HG03439 (cell line): ENCODE measurements around the gene ABHD6.

ENCODE experiments used
- ATAC-seq: cut with Tn5 transposase; IDR thresholded peaks from one replicate; pipeline ENCODE4 v1.9.1; 2021; ENCODE audit warnings: mild to moderate bottlenecking, moderate library complexity; ENCODE audit not compliant: unreplicated experiment

The ABHD6 gene

GRCh38 chr3:58307639-58308215 is 70.1 kb downstream of the ABHD6 start:
- ATAC-seq: no peak

DNA sequence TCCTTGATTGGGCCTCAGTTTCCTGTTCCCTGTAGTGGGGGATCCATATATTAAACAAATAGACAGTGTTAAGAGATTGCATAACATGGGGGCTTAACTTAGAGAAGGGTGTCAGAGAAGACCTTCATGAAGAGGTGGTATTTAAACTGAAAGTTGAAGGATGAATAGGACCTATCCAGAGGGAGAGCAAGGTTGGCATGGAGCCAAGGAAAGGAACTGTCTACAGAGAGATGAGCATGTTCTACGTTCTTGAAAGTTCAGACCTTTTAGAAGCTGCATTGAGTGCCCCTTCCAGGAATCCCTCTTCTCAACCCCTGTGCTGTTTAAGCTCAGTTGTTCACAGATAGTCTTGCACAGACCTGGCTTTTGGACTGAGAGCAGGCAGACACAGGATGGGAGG is 71.1 kb downstream of the ABHD6 start:
- no peak for ATAC-seq

DNA sequence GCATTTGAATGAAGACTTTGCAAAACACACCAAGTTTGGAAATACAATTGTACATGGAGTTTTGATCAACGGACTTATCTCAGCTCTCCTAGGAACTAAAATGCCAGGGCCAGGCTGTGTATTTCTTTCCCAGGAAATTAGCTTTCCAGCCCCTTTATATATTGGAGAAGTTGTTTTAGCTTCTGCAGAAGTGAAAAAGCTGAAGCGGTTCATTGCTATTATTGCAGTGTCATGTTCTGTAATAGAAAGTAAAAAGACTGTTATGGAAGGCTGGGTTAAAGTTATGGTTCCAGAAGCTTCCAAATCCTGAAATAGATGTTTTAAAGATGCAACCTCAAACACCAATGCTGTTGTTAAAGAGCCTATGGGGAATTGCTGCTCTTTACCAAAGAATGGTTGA is 80.2 kb downstream of the ABHD6 start:
- ATAC-seq: no peak

GRCh38 chr3:58321791-58322190 is 84.2 kb downstream of the ABHD6 start:
- ATAC-seq: no peak

DNA sequence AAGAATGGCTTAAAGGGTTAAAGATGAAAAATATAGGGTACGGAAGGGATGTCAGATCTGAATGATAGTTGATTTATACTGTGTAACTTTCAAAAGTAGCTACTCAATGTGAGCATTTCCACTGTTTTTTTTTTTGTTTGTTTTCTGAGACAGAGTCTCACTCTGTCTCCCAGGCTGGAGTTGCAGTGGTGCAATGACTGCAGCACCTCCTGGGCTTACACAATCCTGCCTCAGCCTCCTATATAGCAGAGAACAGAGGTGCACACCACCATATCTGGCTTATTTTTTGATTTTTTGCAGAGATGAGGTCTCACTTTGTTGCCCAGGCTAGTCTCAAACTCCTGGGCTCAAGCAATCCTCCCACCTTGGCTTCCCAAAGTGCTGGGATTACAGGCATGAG is 85.2 kb downstream of the ABHD6 start:
- no peak for ATAC-seq

DNA sequence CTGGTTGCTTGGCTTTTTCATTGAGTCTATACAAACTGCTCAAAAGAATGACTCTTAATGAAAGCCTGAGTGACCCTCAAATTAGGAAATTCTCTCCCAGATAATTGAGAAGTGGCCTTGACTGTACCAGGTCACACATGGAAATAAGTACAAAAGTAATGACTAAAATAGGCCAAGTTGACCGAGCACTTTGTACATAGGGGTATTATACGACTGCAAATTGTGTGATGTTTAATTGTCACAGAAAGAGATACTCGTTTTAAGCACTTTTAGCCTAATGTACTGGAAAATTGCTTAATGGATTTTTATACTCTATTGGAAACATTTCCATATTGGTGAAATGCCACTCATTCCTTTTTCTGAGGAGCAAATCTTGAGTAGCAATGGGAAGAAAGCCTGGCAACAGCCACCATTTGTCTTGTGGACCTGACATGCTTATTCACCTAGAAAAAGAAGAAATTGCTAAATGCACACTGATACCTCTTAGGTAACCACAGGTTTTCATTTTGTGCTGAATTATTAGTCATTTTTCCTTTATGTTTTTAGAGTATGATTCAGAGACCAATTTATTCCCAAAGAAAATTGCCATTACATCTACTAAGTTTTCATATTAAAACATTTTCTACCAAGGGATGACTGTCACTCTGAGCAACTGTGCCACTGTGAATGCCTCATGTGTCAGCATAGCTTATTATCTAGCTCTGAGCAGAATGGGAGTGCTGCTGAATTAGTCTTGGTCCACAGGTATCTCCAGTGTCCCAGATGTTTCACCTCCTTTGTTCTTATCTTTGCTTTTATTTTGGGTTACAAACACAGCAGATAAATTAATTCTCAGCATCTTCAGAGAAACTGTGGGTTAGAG is 86.2 kb downstream of the ABHD6 start:
- ATAC-seq: no peak

DNA sequence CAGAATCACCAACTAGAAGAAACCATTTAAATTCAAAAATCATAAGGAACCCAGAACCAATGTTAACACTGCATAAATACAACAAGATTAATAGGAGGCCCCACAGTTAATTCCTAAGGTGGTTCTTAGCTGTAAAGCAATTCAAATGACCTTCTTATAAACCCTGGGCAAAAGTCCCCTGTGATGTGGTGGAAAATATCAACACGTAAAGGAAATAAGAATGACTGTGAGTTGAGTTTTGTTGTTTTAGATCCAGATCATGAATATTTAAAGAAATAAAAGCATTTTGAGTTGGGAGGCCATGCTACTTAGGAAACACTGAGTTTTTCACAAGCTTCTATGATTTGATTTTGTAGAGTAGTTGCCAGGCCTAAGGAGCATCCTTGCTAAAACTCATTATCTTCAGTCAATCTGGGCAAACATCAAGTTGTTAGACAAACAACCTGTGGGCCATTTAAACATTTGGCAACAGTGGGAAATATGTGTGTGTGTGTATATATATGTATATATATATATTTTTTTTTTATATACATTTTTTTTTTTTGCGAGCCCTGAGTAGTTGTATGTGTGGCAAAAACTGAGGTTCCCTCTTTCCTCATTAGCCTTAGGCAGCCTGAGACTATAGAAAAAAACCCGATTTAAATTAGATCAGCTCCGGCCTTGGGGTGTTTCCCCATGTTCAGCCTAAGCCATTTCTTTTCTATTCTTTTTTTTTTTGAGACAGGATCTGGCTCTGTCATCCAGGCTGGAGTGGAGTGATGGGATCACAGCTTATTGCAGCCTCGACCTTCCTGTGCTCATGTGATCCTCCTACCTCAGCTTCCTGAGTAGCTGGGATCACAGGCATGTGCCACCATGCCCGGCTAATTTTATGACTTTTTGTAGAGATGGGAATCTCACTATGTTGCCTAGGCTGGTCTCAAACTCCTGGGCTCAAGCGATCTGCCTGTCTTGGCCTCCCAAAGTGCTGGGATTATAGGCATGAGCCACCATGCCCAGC is 87.1 kb downstream of the ABHD6 start:
- ATAC-seq: no peak

GRCh38 chr3:58325525-58325992 is 88.0 kb downstream of the ABHD6 start:
- no peak for ATAC-seq

- no peak for ATAC-seq
Observed at GRCh38 chr3:58326267-58326900, 88.8 kb downstream of the ABHD6 start.

DNA sequence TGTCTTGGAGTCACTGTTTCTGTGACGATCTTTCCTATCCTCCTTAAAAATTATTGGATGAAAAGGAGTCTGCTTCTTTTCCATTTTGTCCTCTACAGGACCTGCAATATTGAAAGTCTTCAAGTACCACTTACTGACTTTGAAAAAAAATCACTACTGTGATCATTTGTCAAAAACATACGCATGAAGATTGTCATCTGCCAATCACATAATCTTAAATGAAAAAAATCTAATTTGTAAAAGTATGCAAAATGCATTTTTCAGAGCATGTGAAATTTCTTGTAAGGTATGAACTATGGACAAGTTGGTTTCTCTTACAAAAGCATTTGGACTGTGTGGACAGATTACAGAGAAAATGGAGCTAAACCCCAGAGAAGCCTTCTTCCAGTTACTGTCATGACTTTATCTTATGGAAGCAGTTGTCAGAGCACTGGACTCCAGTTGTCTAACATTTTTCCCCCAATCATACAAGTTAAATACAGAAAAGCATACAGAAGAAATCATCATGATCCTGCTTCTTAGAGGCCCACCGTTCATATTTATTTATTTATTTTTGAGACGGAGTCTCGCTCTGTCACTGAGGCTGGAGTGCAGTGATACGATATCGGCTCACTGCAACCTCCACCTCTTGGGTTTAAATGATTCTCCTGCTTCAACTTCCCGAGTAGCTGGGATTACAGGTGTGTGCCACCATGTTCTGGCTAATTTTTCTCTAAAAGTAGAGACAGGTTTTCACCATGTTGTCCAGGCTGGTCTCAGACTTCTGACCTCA is 91.7 kb downstream of the ABHD6 start:
- no peak for ATAC-seq

GRCh38 chr3:58329922-58330413 is 92.4 kb downstream of the ABHD6 start:
- no peak for ATAC-seq

- ATAC-seq: no peak
Observed at GRCh38 chr3:58331593-58332152, 94.1 kb downstream of the ABHD6 start.

GRCh38 chr3:58332575-58333188 is 95.1 kb downstream of the ABHD6 start, which contains the start of gene PXK:
PXK (plus strand) TSS chr3:58332892; CDS start chr3:58332989, 97 bp downstream.
- peak; percentile 75 for ATAC-seq

- peak; percentile 26 for ATAC-seq
Observed at GRCh38 chr3:58333206-58334012, 95.8 kb downstream of the ABHD6 start.

DNA sequence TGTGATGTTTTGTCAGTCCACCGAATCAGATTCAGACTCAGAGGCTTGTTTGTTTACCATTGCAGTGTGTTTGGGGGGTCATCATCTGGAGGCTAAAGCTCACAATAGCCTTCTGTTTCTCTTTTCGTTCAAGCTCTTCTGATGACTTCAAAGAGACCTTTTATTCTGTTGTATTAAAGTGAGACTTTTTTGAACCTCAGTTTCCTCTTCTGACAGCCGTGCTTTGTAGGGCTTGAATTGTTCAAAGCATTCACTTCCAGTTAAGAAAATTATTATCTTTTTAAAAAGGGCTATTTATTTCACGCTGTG is 96.4 kb downstream of the ABHD6 start:
- ATAC-seq: no peak

DNA sequence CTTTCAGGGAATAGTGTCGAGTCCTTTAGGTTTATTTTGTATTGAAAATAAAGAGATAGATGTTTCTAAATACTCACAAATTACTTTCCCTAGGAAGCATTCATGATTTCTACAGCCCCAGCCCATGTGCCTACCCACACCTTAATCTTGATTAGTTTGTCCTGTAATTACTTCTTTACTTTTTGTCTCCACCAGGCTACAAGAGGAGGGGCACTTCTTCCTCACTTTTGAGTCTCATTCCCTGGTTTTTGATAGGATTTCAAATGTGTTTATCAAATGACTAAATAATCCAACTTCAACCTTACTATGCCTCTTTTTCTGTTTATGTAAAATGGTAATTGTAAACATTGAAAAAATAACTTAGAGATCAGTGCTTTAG is 96.9 kb downstream of the ABHD6 start:
- no peak for ATAC-seq

GRCh38 chr3:58335652-58335947 is 98.0 kb downstream of the ABHD6 start:
- ATAC-seq: no peak

DNA sequence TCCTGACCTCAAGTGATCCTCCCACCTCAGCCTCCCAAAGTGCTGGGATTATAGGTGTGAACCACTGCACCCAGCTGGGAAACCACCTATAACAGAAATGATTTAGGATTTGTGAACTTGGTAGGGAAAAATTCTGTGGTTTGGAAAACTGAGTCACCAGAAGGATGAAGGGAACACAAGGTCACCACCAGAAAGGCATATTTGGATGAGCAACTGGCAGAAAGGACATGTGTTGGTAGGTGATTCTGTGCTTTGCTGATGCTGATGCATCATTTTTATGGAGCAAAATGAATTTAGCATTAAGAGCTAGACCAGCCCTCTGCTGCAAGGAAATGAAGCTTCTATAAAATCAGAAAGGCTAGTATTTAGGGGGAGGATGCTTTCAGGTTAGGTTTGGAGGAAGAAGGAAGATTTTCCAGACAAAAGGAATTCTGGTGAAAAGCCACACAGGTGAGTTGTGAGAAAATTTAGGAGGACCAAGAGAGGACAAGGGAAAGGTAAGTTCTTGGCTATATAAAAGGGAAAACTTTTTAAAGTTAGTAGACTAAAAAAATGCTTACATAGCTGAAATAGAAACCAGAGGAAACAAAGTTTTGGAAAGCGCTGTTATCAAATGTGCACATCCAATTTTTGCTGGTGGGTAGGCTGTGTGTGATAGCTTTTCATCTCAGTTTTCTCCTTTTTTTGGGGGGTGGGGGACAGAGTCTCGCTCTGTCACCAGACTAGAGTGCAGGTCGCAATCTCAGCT is 98.7 kb downstream of the ABHD6 start:
- no peak for ATAC-seq
